ENCODE results near the gene BST1. TPM values are rescaled to one million over a fixed set of nuclear protein-coding genes. Genes with fewer than 3 reads are reported as not detected.

BST1 gene
- total RNA-seq, 1 donor from 2014 or later: 0.45 TPM

GRCh38 chr4:15682242-15683142, 20.4 kb upstream of the BST1 start:
- Histone ChIP-seq H3K27me3 (no peaks in the 10 kb centered on the region), H3K4me3 (peak overlapping the region; percentile 70), H3K4me2 (peak overlapping the region; percentile 92), H3F3A (ENCODE audit: low read depth) (peaks cover 19% of the 10 kb centered on the region), H3K79me2 (ENCODE audit: low read depth) (peaks cover 77% of the 10 kb centered on the region), H3K27ac (peak overlapping the region; percentile 97), H3K9me3 (ENCODE audit: low read depth) (no peaks in the 10 kb centered on the region), H4K20me1 (ENCODE audit: low read depth) (no peaks in the 10 kb centered on the region), H2AFZ (replicated peaks) (no peak overlapping the region), H3K9ac (peak overlapping the region; percentile 86), H3K4me1 (peaks cover 37% of the 10 kb centered on the region), H3K36me3 (no peaks in the 10 kb centered on the region)
- Mint-ChIP-seq H3K4me1 (peaks cover 22% of the 10 kb centered on the region), H3K4me3 (peak overlapping the region; percentile 99), H3K27ac (peak overlapping the region; percentile 100), H3K36me3 (peaks cover 39% of the 10 kb centered on the region), H3K27me3 (ENCODE audit: insufficient read depth, low read depth) (no peaks in the 10 kb centered on the region), H3K9me3 (peaks cover 7% of the 10 kb centered on the region)
- no peak for DNase-seq (ENCODE audit: low spot score)
- TF ChIP-seq EZH2 (IDR thresholded peaks at IDR 0.05): no peak
- TF ChIP-seq CTCF (IDR thresholded peaks at IDR 0.05): no peak
- TF ChIP-seq EZH2phosphoT487 (IDR thresholded peaks at IDR 0.05): no peak

- Histone ChIP-seq H4K20me1 (ENCODE audit: low read depth) (no peaks in the 10 kb centered on the region), H3K27ac (no peak overlapping the region), H3K9me3 (ENCODE audit: low read depth) (no peaks in the 10 kb centered on the region), H3K36me3 (no peaks in the 10 kb centered on the region), H3K79me2 (ENCODE audit: low read depth) (peaks cover 71% of the 10 kb centered on the region), H3K4me3 (peak overlapping the region; percentile 70), H3K27me3 (no peaks in the 10 kb centered on the region), H3K4me2 (peak overlapping the region; percentile 92), H3K9ac (no peak overlapping the region), H2AFZ (replicated peaks) (no peak overlapping the region), H3K4me1 (peaks cover 36% of the 10 kb centered on the region), H3F3A (ENCODE audit: low read depth) (peaks cover 19% of the 10 kb centered on the region)
- no peak for DNase-seq (ENCODE audit: low spot score)
- H3K4me3 Mint-ChIP-seq: peak overlapping the region; percentile 99
- H3K27ac Mint-ChIP-seq: no peak overlapping the region
- TF ChIP-seq CTCF (IDR thresholded peaks at IDR 0.05): no peak
- no peak for TF ChIP-seq EZH2phosphoT487 (IDR thresholded peaks at IDR 0.05)
- TF ChIP-seq EZH2 (IDR thresholded peaks at IDR 0.05): no peak
- H3K4me1 Mint-ChIP-seq: peaks cover 22% of the 10 kb centered on the region
- peaks cover 7% of the 10 kb centered on the region for H3K9me3 Mint-ChIP-seq
- H3K27me3 Mint-ChIP-seq (ENCODE audit: insufficient read depth, low read depth): no peaks in the 10 kb centered on the region
- H3K36me3 Mint-ChIP-seq: peaks cover 40% of the 10 kb centered on the region
Observed at GRCh38 chr4:15683143-15683495, 19.7 kb upstream of the BST1 start.

GRCh38 chr4:15684498-15684897, 18.4 kb upstream of the BST1 start:
- no peaks in the 10 kb centered on the region for H3K27me3 Mint-ChIP-seq (ENCODE audit: insufficient read depth, low read depth)
- Histone ChIP-seq H3K79me2 (ENCODE audit: low read depth) (peaks cover 57% of the 10 kb centered on the region), H4K20me1 (ENCODE audit: low read depth) (no peaks in the 10 kb centered on the region), H3K27me3 (no peaks in the 10 kb centered on the region), H3K4me3 (no peak overlapping the region), H3F3A (ENCODE audit: low read depth) (peaks cover 19% of the 10 kb centered on the region), H3K4me1 (peaks cover 33% of the 10 kb centered on the region), H2AFZ (replicated peaks) (no peak overlapping the region), H3K9me3 (ENCODE audit: low read depth) (no peaks in the 10 kb centered on the region), H3K36me3 (no peaks in the 10 kb centered on the region), H3K9ac (no peak overlapping the region), H3K27ac (no peak overlapping the region), H3K4me2 (peak overlapping the region; percentile 92)
- no peak overlapping the region for H3K4me3 Mint-ChIP-seq
- peak; percentile 32 for DNase-seq (ENCODE audit: low spot score)
- no peak overlapping the region for H3K27ac Mint-ChIP-seq
- TF ChIP-seq EZH2phosphoT487 (IDR thresholded peaks at IDR 0.05) (no peak), CTCF (IDR thresholded peaks at IDR 0.05) (no peak), EZH2 (IDR thresholded peaks at IDR 0.05) (no peak)
- H3K4me1 Mint-ChIP-seq: peaks cover 22% of the 10 kb centered on the region
- peaks cover 6% of the 10 kb centered on the region for H3K9me3 Mint-ChIP-seq
- H3K36me3 Mint-ChIP-seq: peaks cover 44% of the 10 kb centered on the region

Measured in neural progenitor cell (in vitro differentiated cells).